Measurements from ENCODE around the gene PIAS1. TPM values are rescaled to one million over a fixed set of nuclear protein-coding genes. Genes with fewer than 3 reads are reported as not detected.

PIAS1 gene
- total and polyA plus RNA-seq, 11 donors, result 6.2 to 37.8 (median 29.4) TPM

- Histone ChIP-seq H3K27me3 (no peaks in the 10 kb centered on the region), H3K4me3 (peak overlapping the region in 9 of 12 donors; percentile 6 to 51 (median 20)), H3K4me1 (peaks cover 0 to 49% (median 17%) of the 10 kb centered on the region in 12 donors), H3K36me3 (no peaks in the 10 kb centered on the region), H3K9me3 (no peaks in the 10 kb centered on the region), H3K27ac (peak overlapping the region in 8 of 12 donors; percentile 2 to 85 (median 64))
- no peak for DNase-seq
- TF ChIP-seq CTCF (IDR thresholded peaks at IDR 0.05) (no peak), POLR2A (IDR thresholded peaks at IDR 0.05) (no peak)
- no peak for ATAC-seq
- intact Hi-C loops (cut with DNase I), result loop anchor here in 1 of 10 donors (5.0 kb wide), 1 partner anchor 343 kb away; no protein-coding TSS in a partner anchor
- WGBS, 4 donors, result 75 to 79% (median 76%) methylated on average over 11 to 13 of the region's 13 CpGs
These were observed 151.4 kb downstream of the PIAS1 start for GRCh38 chr15:68205558-68205944.

GRCh38 chr15:68205954-68206539 is 151.9 kb downstream of the PIAS1 start:
- Histone ChIP-seq H3K27ac (peak overlapping the region in 8 of 12 donors; percentile 2 to 85 (median 64)), H3K4me1 (peaks cover 0 to 53% (median 17%) of the 10 kb centered on the region in 12 donors), H3K4me3 (peak overlapping the region in 8 of 12 donors; percentile 7 to 51 (median 28)), H3K36me3 (no peaks in the 10 kb centered on the region), H3K9me3 (no peaks in the 10 kb centered on the region), H3K27me3 (no peaks in the 10 kb centered on the region)
- DNase-seq (peak; percentile 74 to 82 (median 77)), ATAC-seq (peak in 3 of 4 donors; percentile 50 to 84 (median 73))
- intact Hi-C loops (cut with DNase I), result loop anchor here in 1 of 10 donors (5.0 kb wide), 1 partner anchor 344 kb away; no protein-coding TSS in a partner anchor
- TF ChIP-seq CTCF (IDR thresholded peaks at IDR 0.05), result no peak
- no peak for TF ChIP-seq POLR2A (IDR thresholded peaks at IDR 0.05)
- 60 to 74% (median 69%) methylated on average over 14 of the region's 14 CpGs for WGBS, 4 donors

- Histone ChIP-seq H3K36me3 (no peaks in the 10 kb centered on the region), H3K9me3 (no peaks in the 10 kb centered on the region), H3K27ac (peak overlapping the region in 2 of 12 donors; percentile 42 to 85), H3K4me3 (no peak overlapping the region), H3K27me3 (no peaks in the 10 kb centered on the region), H3K4me1 (peaks cover 0 to 53% (median 17%) of the 10 kb centered on the region in 12 donors)
- no peak for DNase-seq
- no peak for TF ChIP-seq POLR2A (IDR thresholded peaks at IDR 0.05)
- TF ChIP-seq CTCF (IDR thresholded peaks at IDR 0.05), result no peak
- no peak for ATAC-seq
- intact Hi-C loops (cut with DNase I), result loop anchor here in 1 of 10 donors (5.0 kb wide), 1 partner anchor 344 kb away; no protein-coding TSS in a partner anchor
- 93 to 98% (median 97%) methylated on average over 12 of the region's 12 CpGs for WGBS, 4 donors
These were observed 152.6 kb downstream of the PIAS1 start for GRCh38 chr15:68206711-68207151.

- H3K36me3 ChIP-seq, result no peaks in the 10 kb centered on the region
- H3K4me1 ChIP-seq, result peaks cover 0 to 53% (median 17%) of the 10 kb centered on the region in 12 donors
- no peak for ATAC-seq
- H3K9me3 ChIP-seq, result no peaks in the 10 kb centered on the region
- H3K4me3 ChIP-seq, result no peak overlapping the region
- intact Hi-C loops (cut with DNase I), result loop anchor here in 1 of 10 donors (5.0 kb wide), 1 partner anchor 345 kb away; no protein-coding TSS in a partner anchor
- 87 to 96% (median 91%) methylated on average over 7 to 12 of the region's 12 CpGs for WGBS, 4 donors
- H3K27me3 ChIP-seq, result no peaks in the 10 kb centered on the region
- TF ChIP-seq POLR2A (IDR thresholded peaks at IDR 0.05) (no peak), CTCF (IDR thresholded peaks at IDR 0.05) (no peak)
- no peak for DNase-seq
- H3K27ac ChIP-seq, result peak overlapping the region in 1 of 12 donors; percentile 85
These were observed 153.2 kb downstream of the PIAS1 start for GRCh38 chr15:68207176-68207935.
